Neuronal stem cell (in vitro differentiated cells): ENCODE data around the gene SUGCT.

Source experiments
- DNase-seq: peaks from one replicate; pipeline ENCODE4 v3.0.0-alpha.2; 2013; ENCODE audit warnings: low spot score
- H2AFZ ChIP-seq: one replicate; pipeline ENCODE4 v1.6.1; 2013; ENCODE audit warnings: mild to moderate bottlenecking, low read length, inconsistent platforms
- H2AK5ac ChIP-seq: 2 replicates; pipeline ENCODE4 v1.6.1; 2013; ENCODE audit warnings: low read depth, mild to moderate bottlenecking, inconsistent platforms, low read length, moderate library complexity, mixed read lengths
- H2BK120ac ChIP-seq: 2 replicates; pipeline ENCODE4 v1.6.1; 2013; ENCODE audit warnings: low read depth, mild to moderate bottlenecking, inconsistent platforms, low read length, moderate library complexity, mixed read lengths
- H2BK12ac ChIP-seq: one replicate; pipeline ENCODE4 v1.6.1; 2013; ENCODE audit warnings: low read length, inconsistent platforms
- H2BK15ac ChIP-seq: 2 replicates; pipeline ENCODE4 v1.6.1; 2013; ENCODE audit warnings: mild to moderate bottlenecking, low read length, inconsistent platforms, mixed read lengths
- H2BK5ac ChIP-seq: one replicate; pipeline ENCODE4 v1.6.1; 2013; ENCODE audit warnings: inconsistent platforms, mild to moderate bottlenecking, low read length, moderate library complexity
- H3K14ac ChIP-seq: one replicate; pipeline ENCODE4 v1.6.1; 2013; ENCODE audit warnings: low read length, inconsistent platforms
- H3K18ac ChIP-seq: 2 replicates; pipeline ENCODE4 v1.6.1; 2013; ENCODE audit warnings: low read length, inconsistent platforms
- H3K23ac ChIP-seq: 2 replicates; pipeline ENCODE4 v1.6.1; 2013; ENCODE audit warnings: low read depth, mild to moderate bottlenecking, mixed read lengths, low read length, inconsistent platforms; ENCODE audit not compliant: poor library complexity
- H3K27ac ChIP-seq: replicated peaks from 3 replicates; pipeline ENCODE4 v1.5.1; 2013; ENCODE audit warnings: low read length, inconsistent platforms
- H3K27me3 ChIP-seq, 3 experiments: 2 replicates each; pipeline ENCODE4 v1.6.1; 2013; ENCODE audit warnings: low read length in 3 of 3, mild to moderate bottlenecking in 2 of 3, inconsistent platforms in 1 of 3, low read depth in 1 of 3, mixed read lengths in 1 of 3, moderate library complexity in 1 of 3; ENCODE audit not compliant: control insufficient read depth in 3 of 3, insufficient read depth in 3 of 3
- H3K36me3 ChIP-seq, 2 donors: replicated peaks in 1 of 2; 2 replicates each; pipeline ENCODE4 v1.6.1; 2013; ENCODE audit warnings: low read length in 2 of 2; ENCODE audit not compliant: control insufficient read depth in 2 of 2, insufficient read depth in 2 of 2
- H3K4ac ChIP-seq: 2 replicates; pipeline ENCODE4 v1.6.1; 2013; ENCODE audit warnings: inconsistent platforms, mild to moderate bottlenecking, low read length, moderate library complexity
- H3K4me1 ChIP-seq, 2 donors: 1 replicate in 1 of 2; 2 replicates in 1 of 2; pipeline ENCODE4 v1.6.1; 2013; ENCODE audit warnings: low read length in 2 of 2, low read depth in 1 of 2; ENCODE audit not compliant: control insufficient read depth in 2 of 2, insufficient read depth in 1 of 2
- H3K4me2 ChIP-seq: one replicate; pipeline ENCODE4 v1.6.1; 2013; ENCODE audit warnings: mild to moderate bottlenecking, low read length, inconsistent platforms; ENCODE audit not compliant: insufficient read depth, poor library complexity, severe bottlenecking
- H3K4me3 ChIP-seq, 2 donors: 2 replicates each; pipeline ENCODE4 v1.5.1; 2013; ENCODE audit warnings: low read length in 2 of 2, mild to moderate bottlenecking in 2 of 2, inconsistent platforms in 1 of 2, moderate library complexity in 1 of 2
- H3K79me1 ChIP-seq: one replicate; pipeline ENCODE4 v1.6.1; 2013; ENCODE audit warnings: low read depth, mild to moderate bottlenecking, inconsistent platforms, low read length, moderate library complexity
- H3K9ac ChIP-seq: one replicate; pipeline ENCODE4 v1.6.1; 2013; ENCODE audit warnings: mild to moderate bottlenecking, low read depth, low read length, inconsistent platforms; ENCODE audit not compliant: poor library complexity
- H3K9me3 ChIP-seq, 2 donors: replicated peaks in 1 of 2; 2 replicates each; pipeline versions ENCODE3 to v1.6.1; 2013; ENCODE audit warnings: low read length in 2 of 2, mild to moderate bottlenecking in 2 of 2, inconsistent platforms in 1 of 2, low read depth in 1 of 2, mixed read lengths in 1 of 2, moderate library complexity in 1 of 2; ENCODE audit not compliant: control insufficient read depth in 2 of 2, insufficient read depth in 1 of 2
- H4K8ac ChIP-seq: one replicate; pipeline ENCODE4 v1.6.1; 2013; ENCODE audit warnings: low read depth, mild to moderate bottlenecking, inconsistent platforms, low read length, moderate library complexity
- H4K91ac ChIP-seq: one replicate; pipeline ENCODE4 v1.6.1; 2013; ENCODE audit warnings: low read length, low read depth, mild to moderate bottlenecking, inconsistent platforms; ENCODE audit not compliant: poor library complexity
- WGBS, 2 donors: extraction: QIAGEN DNeasy Blood & Tissue Kit; methylation state at CpG; one replicate each; pipeline ENCODE4 v1.1.7; 2013; ENCODE audit warnings: missing lambda C conversion rate in 2 of 2, mixed read lengths in 1 of 2; ENCODE audit not compliant: insufficient read length in 2 of 2, insufficient replicate concordance in 1 of 2; ENCODE audit errors: extremely low coverage in 2 of 2; 5-methylcytosine and 5-hydroxymethylcytosine counted together

Gene SUGCT

GRCh38 chr7:40299097-40299496 is 164.3 kb downstream of the SUGCT start:
- Histone ChIP-seq H2BK12ac (no peak overlapping the region), H3K4me3 (no peak overlapping the region), H3K79me1 (no peaks in the 10 kb centered on the region), H3K9me3 (no peaks in the 10 kb centered on the region), H3K27me3 (no peaks in the 10 kb centered on the region), H3K4me2 (no peak overlapping the region), H3K14ac (no peak overlapping the region), H2BK120ac (no peak overlapping the region), H3K23ac (no peak overlapping the region), H3K27ac (no peak overlapping the region), H2BK5ac (no peak overlapping the region), H3K4me1 (no peaks in the 10 kb centered on the region), H3K36me3 (peaks cover 0 to 2% of the 10 kb centered on the region in 2 donors), H2AFZ (no peak overlapping the region), H4K91ac (no peak overlapping the region), H2BK15ac (no peak overlapping the region), H3K18ac (no peak overlapping the region), H3K4ac (no peak overlapping the region), H3K9ac (no peak overlapping the region), H4K8ac (no peak overlapping the region), H2AK5ac (no peak overlapping the region)
- no CpG with 5 or more reads among the region's 4 CpGs for WGBS, 2 donors
- no peak for DNase-seq

GRCh38 chr7:40300146-40300670 is 165.4 kb downstream of the SUGCT start:
- H3K4ac ChIP-seq, result no peak overlapping the region

GRCh38 chr7:40301486-40302068 is 166.8 kb downstream of the SUGCT start:
- no peaks in the 10 kb centered on the region for H3K27me3 ChIP-seq
- no peak overlapping the region for H3K9ac ChIP-seq
- H2BK5ac ChIP-seq, result no peak overlapping the region
- whole genome bisulfite sequencing, 2 donors, result no CpG with 5 or more reads among the region's 1 CpG
- no peaks in the 10 kb centered on the region for H3K79me1 ChIP-seq
- H2BK120ac ChIP-seq, result no peak overlapping the region
- H3K4ac ChIP-seq, result no peak overlapping the region
- no peak overlapping the region for H2BK12ac ChIP-seq
- H3K4me2 ChIP-seq, result no peak overlapping the region
- H3K23ac ChIP-seq, result no peak overlapping the region
- peaks cover 0 to 2% of the 10 kb centered on the region in 2 donors for H3K36me3 ChIP-seq
- DNase-seq, result no peak
- no peak overlapping the region for H3K27ac ChIP-seq
- no peak overlapping the region for H2BK15ac ChIP-seq
- no peak overlapping the region for H2AFZ ChIP-seq
- H3K4me3 ChIP-seq, result no peak overlapping the region
- no peak overlapping the region for H3K14ac ChIP-seq
- H4K91ac ChIP-seq, result no peak overlapping the region
- no peak overlapping the region for H2AK5ac ChIP-seq
- no peak overlapping the region for H4K8ac ChIP-seq
- H3K9me3 ChIP-seq, result no peaks in the 10 kb centered on the region
- no peaks in the 10 kb centered on the region for H3K4me1 ChIP-seq
- H3K18ac ChIP-seq, result no peak overlapping the region

More at GRCh38 chr7:40300146-40300670, 165.4 kb downstream of the SUGCT start:
- H3K9ac ChIP-seq, result no peak overlapping the region
- no peak overlapping the region for H2BK15ac ChIP-seq
- H3K4me3 ChIP-seq, result no peak overlapping the region
- H4K8ac ChIP-seq, result no peak overlapping the region
- no peak overlapping the region for H2BK12ac ChIP-seq
- H3K27me3 ChIP-seq, result no peaks in the 10 kb centered on the region
- no peaks in the 10 kb centered on the region for H3K4me1 ChIP-seq
- DNase-seq, result no peak
- H2AFZ ChIP-seq, result no peak overlapping the region
- H3K14ac ChIP-seq, result no peak overlapping the region
- no peaks in the 10 kb centered on the region for H3K9me3 ChIP-seq
- no peak overlapping the region for H3K18ac ChIP-seq
- H4K91ac ChIP-seq, result no peak overlapping the region
- no peak overlapping the region for H3K4me2 ChIP-seq
- peaks cover 0 to 2% of the 10 kb centered on the region in 2 donors for H3K36me3 ChIP-seq
- no peak overlapping the region for H3K27ac ChIP-seq
- H3K79me1 ChIP-seq, result no peaks in the 10 kb centered on the region
- H2AK5ac ChIP-seq, result no peak overlapping the region
- H3K23ac ChIP-seq, result no peak overlapping the region
- no peak overlapping the region for H2BK5ac ChIP-seq
- WGBS, 2 donors, result no CpG with 5 or more reads among the region's 3 CpGs
- no peak overlapping the region for H2BK120ac ChIP-seq

GRCh38 chr7:40303996-40304395 is 169.2 kb downstream of the SUGCT start:
- no peak overlapping the region for H4K91ac ChIP-seq
- H3K4me2 ChIP-seq, result no peak overlapping the region
- no peak overlapping the region for H3K4ac ChIP-seq
- no peak overlapping the region for H2BK5ac ChIP-seq
- no peak overlapping the region for H3K18ac ChIP-seq
- no peak overlapping the region for H2BK120ac ChIP-seq
- H3K27me3 ChIP-seq, result no peaks in the 10 kb centered on the region
- no peak overlapping the region for H2AK5ac ChIP-seq
- H3K79me1 ChIP-seq, result no peaks in the 10 kb centered on the region
- no CpG with 5 or more reads among the region's 2 CpGs for WGBS, 2 donors
- H3K27ac ChIP-seq, result no peak overlapping the region
- H3K36me3 ChIP-seq, result peaks cover 0 to 2% of the 10 kb centered on the region in 2 donors
- DNase-seq, result no peak
- no peak overlapping the region for H3K14ac ChIP-seq
- no peak overlapping the region for H3K9ac ChIP-seq
- no peak overlapping the region for H2AFZ ChIP-seq
- no peak overlapping the region for H2BK15ac ChIP-seq
- H3K4me1 ChIP-seq, result no peaks in the 10 kb centered on the region
- H3K9me3 ChIP-seq, result no peaks in the 10 kb centered on the region
- no peak overlapping the region for H2BK12ac ChIP-seq
- no peak overlapping the region for H3K23ac ChIP-seq
- no peak overlapping the region for H4K8ac ChIP-seq
- no peak overlapping the region for H3K4me3 ChIP-seq
